Upper lobe of left lung (tissue), 6 donors: ENCODE results near the gene DPYD. TPM values are rescaled to one million over a fixed set of nuclear protein-coding genes. Genes with fewer than 3 reads are reported as not detected.

Source experiments
- ATAC-seq, 2 donors: fragments of 200-7000 bp; cut with Tn5 transposase; one replicate each; pipeline ENCODE4 v1.9.1; 2022; ENCODE audit warnings: mild to moderate bottlenecking in 2 of 2, moderate library complexity in 2 of 2; ENCODE audit not compliant: low FRiP score in 2 of 2
- DNase-seq, 2 donors: peaks; one replicate each; pipeline ENCODE4 v3.0.0-alpha.2; 2019 to 2020
- H3K27ac ChIP-seq, 4 donors: fragments of 200-600 bp; sonication (generic); one replicate each; pipeline ENCODE4 v1.5.1; 2016 to 2019
- H3K27me3 ChIP-seq, 4 donors: fragments of 200-600 bp; sonication (generic); one replicate each; pipeline ENCODE4 v1.5.1; 2017 to 2019
- H3K36me3 ChIP-seq, 4 donors: fragments of 200-600 bp; sonication (generic); one replicate each; pipeline ENCODE4 v1.5.1; 2016 to 2019
- H3K4me1 ChIP-seq, 4 donors: fragments of 200-600 bp; sonication (generic); one replicate each; pipeline ENCODE4 v1.5.1; 2018 to 2019
- H3K4me3 ChIP-seq, 4 donors: fragments of 200-600 bp; sonication (generic); one replicate each; pipeline ENCODE4 v1.5.1; 2017 to 2019; ENCODE audit warnings: mild to moderate bottlenecking in 2 of 4, moderate library complexity in 1 of 4
- H3K9me3 ChIP-seq, 4 donors: fragments of 200-600 bp; sonication (generic); one replicate each; pipeline ENCODE4 v1.5.1; 2018 to 2019
- CTCF ChIP-seq, 6 experiments: fragments of 450-650 bp in 4 of 6; fragments of 200-600 bp in 2 of 6; sonication (generic) in 2 of 6; IDR thresholded peaks; one replicate each; pipeline ENCODE4 v1.5.1; 2016 to 2019; ENCODE audit warnings: antibody characterized with exemption in 6 of 6
- EP300 ChIP-seq, 4 donors: sonication (generic); formaldehyde crosslinking; IDR thresholded peaks; one replicate each; pipeline ENCODE4 v1.5.1; 2017; ENCODE audit warnings: antibody characterized with exemption in 4 of 4, control low read depth in 2 of 4
- POLR2A ChIP-seq, 4 donors: fragments of 450-650 bp; IDR thresholded peaks; one replicate each; pipeline ENCODE4 v1.5.1; 2016 to 2017; ENCODE audit warnings: antibody characterized with exemption in 4 of 4, mild to moderate bottlenecking in 2 of 4
- POLR2AphosphoS5 ChIP-seq, 2 donors: sonication (generic); formaldehyde crosslinking; IDR thresholded peaks; one replicate each; pipeline ENCODE4 v1.5.1; 2017; ENCODE audit warnings: antibody characterized with exemption in 2 of 2
- WGBS, 2 donors: methylation state at CpG; one replicate each; pipeline ENCODE4 v1.1.5; 2017 to 2018; 5-methylcytosine and 5-hydroxymethylcytosine counted together
- total RNA-seq, 6 donors: library from RNA; depleted of rRNA in 4 of 6; stranded (reverse); fragments of >200 nt in 4 of 6; gene quantifications; one replicate each; pipeline versions ENCODE4 v1.1.0 to v1.2.1, GENCODE V29; 2016 to 2021
- donor health status: DM: no; HTN: no; CAD: no; lungs with moderate emphysema.
- donor health status: DM: no; HTN: yes; CAD: no; lungs with severe emphysema.

Gene DPYD
- total RNA-seq, 6 donors from 2014 or later: 60.9 to 106 (median 79.7) TPM

- WGBS, 2 donors: 81 to 90% methylated on average over 1 of the region's 1 CpG
- no peak for ATAC-seq
- H3K4me1 ChIP-seq: no peaks in the 10 kb centered on the region
- no peaks in the 10 kb centered on the region for H3K9me3 ChIP-seq
- TF ChIP-seq POLR2AphosphoS5 (IDR thresholded peaks at IDR 0.05): no peak
- no peak for TF ChIP-seq POLR2A (IDR thresholded peaks at IDR 0.05)
- no peak for TF ChIP-seq EP300 (IDR thresholded peaks at IDR 0.05)
- TF ChIP-seq CTCF (IDR thresholded peaks at IDR 0.05): no peak
- no peaks in the 10 kb centered on the region for H3K27me3 ChIP-seq
- H3K27ac ChIP-seq: no peak overlapping the region
- DNase-seq: no peak
- H3K4me3 ChIP-seq: no peak overlapping the region
- H3K36me3 ChIP-seq: no peaks in the 10 kb centered on the region
These were observed 103.9 kb downstream of the DPYD start for GRCh38 chr1:97816927-97817326.

- Histone ChIP-seq H3K9me3 (no peaks in the 10 kb centered on the region), H3K27ac (no peak overlapping the region), H3K4me1 (no peaks in the 10 kb centered on the region), H3K27me3 (no peaks in the 10 kb centered on the region), H3K36me3 (no peaks in the 10 kb centered on the region), H3K4me3 (no peak overlapping the region)
- ATAC-seq: no peak
- TF ChIP-seq POLR2AphosphoS5 (IDR thresholded peaks at IDR 0.05) (no peak), POLR2A (IDR thresholded peaks at IDR 0.05) (no peak), EP300 (IDR thresholded peaks at IDR 0.05) (no peak)
- DNase-seq: no peak
- 95 to 100% methylated on average over 3 of the region's 3 CpGs for WGBS, 2 donors
These were observed 106.0 kb downstream of the DPYD start for GRCh38 chr1:97814804-97815203.

DNA sequence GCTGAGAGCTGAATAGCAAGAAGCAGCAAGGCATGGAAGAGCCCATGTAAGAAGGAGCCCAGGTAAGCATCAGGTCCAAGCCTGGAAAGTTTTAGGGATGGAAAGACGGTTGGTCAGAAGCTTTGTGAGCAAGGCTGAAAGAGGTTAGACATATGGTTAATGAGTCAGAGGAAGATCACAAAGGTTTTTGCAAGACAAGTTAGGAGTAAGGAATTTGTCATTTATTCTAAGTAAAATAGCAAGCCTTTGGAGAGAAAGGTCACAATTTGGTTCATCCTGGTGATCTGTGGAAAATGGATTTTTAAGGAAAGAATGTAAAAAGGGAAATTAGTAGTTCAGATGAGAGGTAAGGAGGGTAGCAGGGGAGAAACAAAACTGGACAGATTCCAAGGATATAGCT lies 106.7 kb downstream of the DPYD start:
- Histone ChIP-seq H3K9me3 (no peaks in the 10 kb centered on the region), H3K4me1 (no peaks in the 10 kb centered on the region), H3K36me3 (peaks cover 0 to 3% (median 0%) of the 10 kb centered on the region in 4 donors), H3K4me3 (no peak overlapping the region), H3K27me3 (no peaks in the 10 kb centered on the region), H3K27ac (no peak overlapping the region)
- no peak for ATAC-seq
- WGBS, 2 donors: 90 to 97% methylated on average over 1 of the region's 1 CpG
- DNase-seq: no peak
- TF ChIP-seq POLR2A (IDR thresholded peaks at IDR 0.05): no peak
- TF ChIP-seq POLR2AphosphoS5 (IDR thresholded peaks at IDR 0.05): no peak
- TF ChIP-seq EP300 (IDR thresholded peaks at IDR 0.05): no peak
- TF ChIP-seq CTCF (IDR thresholded peaks at IDR 0.05): no peak

- DNase-seq (no peak), ATAC-seq (no peak)
- Histone ChIP-seq H3K27ac (no peak overlapping the region), H3K4me1 (peaks cover 0 to 3% (median 0%) of the 10 kb centered on the region in 4 donors), H3K9me3 (no peaks in the 10 kb centered on the region), H3K36me3 (peaks cover 0 to 3% (median 0%) of the 10 kb centered on the region in 4 donors), H3K27me3 (no peaks in the 10 kb centered on the region), H3K4me3 (no peak overlapping the region)
- TF ChIP-seq EP300 (IDR thresholded peaks at IDR 0.05) (no peak), CTCF (IDR thresholded peaks at IDR 0.05) (no peak), POLR2AphosphoS5 (IDR thresholded peaks at IDR 0.05) (no peak), POLR2A (IDR thresholded peaks at IDR 0.05) (no peak)
These were observed 108.8 kb downstream of the DPYD start for GRCh38 chr1:97812076-97812475.

GRCh38 chr1:97806996-97807520 lies 113.8 kb downstream of the DPYD start:
- DNase-seq (no peak), ATAC-seq (no peak)
- Histone ChIP-seq H3K9me3 (no peaks in the 10 kb centered on the region), H3K36me3 (peaks cover 0 to 3% (median 0%) of the 10 kb centered on the region in 4 donors), H3K4me1 (peaks cover 0 to 7% (median 0%) of the 10 kb centered on the region in 4 donors), H3K27me3 (no peaks in the 10 kb centered on the region), H3K4me3 (no peak overlapping the region), H3K27ac (no peak overlapping the region)
- 58 to 77% methylated on average over 1 of the region's 1 CpG for WGBS, 2 donors
- TF ChIP-seq POLR2AphosphoS5 (IDR thresholded peaks at IDR 0.05) (no peak), CTCF (IDR thresholded peaks at IDR 0.05) (no peak), EP300 (IDR thresholded peaks at IDR 0.05) (no peak), POLR2A (IDR thresholded peaks at IDR 0.05) (no peak)
